Omental fat pad (tissue), 4 donors: Measurements from ENCODE around the gene UBL7. TPM values are rescaled to one million over a fixed set of nuclear protein-coding genes. Genes with fewer than 3 reads are reported as not detected.

Experiments
- ATAC-seq: fragments of 150-250 bp; one replicate; pipeline ENCODE4 v1.9.1; 2016; ENCODE audit warnings: mild to moderate bottlenecking, moderate library complexity; ENCODE audit not compliant: low FRiP score
- DNase-seq: peaks from one replicate; pipeline ENCODE4 v3.0.0-alpha.2; 2019; ENCODE audit warnings: low spot score
- small RNA-seq: library from RNA; depleted of rRNA; stranded (forward); fragments of <200 nt; gene quantifications from one replicate; pipeline ENCODE3, GENCODE V24; 2016
- total RNA-seq, 4 donors: library from RNA; depleted of rRNA; stranded (reverse); fragments of >200 nt; gene quantifications; one replicate each; pipeline ENCODE4 v1.1.0, GENCODE V29; 2016
- TF ChIP-seq, protein P1 (sequence below), 3 donors: fragments of 450-650 bp; IDR thresholded peaks; one replicate each; pipeline ENCODE4 v1.5.1; 2016 to 2017; ENCODE audit warnings: antibody characterized with exemption in 3 of 3, mild to moderate bottlenecking in 3 of 3, moderate library complexity in 2 of 3

UBL7 gene
- total RNA-seq, 4 donors from 2014 or later = 28.0 to 39.2 (median 34.8) TPM

DNA sequence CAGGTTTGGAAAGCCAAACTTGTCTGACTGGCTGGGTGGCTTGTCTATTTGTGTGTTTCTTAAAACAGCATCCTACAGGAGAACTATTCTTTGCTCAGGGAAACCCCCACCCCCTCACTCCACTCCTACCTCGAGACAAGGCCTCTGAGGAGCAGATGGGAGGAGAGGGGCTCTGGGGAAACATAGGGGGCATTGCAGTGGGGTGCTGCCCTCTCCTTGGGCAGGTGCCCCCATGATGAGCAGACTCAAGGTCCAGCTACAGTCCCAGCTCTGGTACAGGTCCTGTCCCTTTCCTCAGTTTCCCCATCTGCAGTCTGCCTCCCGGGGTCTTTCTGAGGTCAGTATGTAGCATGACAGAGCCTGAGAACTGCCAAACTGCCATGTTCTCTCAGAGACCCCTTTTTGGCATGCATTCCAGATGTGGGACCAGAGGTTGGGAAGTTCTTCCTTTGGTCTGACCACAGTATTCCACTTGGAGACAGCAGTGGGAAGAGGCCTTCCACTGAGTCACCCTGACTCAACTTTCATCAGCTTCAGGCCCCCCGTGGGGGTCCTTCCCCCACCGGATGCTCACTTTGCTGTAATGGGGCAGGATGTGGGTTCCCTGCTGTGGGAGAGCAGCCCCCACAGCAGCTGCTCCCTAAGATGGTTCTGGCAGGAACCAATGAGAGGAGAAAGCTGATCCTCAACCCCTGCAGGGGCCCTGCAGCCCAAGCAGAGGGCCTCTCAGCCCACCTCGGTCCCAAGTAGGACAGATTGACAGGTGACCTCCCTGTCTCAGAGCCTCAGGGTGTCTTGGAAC, 61.2 kb downstream of the UBL7 start:
- no peak for DNase-seq
- TF ChIP-seq, protein P1, sequence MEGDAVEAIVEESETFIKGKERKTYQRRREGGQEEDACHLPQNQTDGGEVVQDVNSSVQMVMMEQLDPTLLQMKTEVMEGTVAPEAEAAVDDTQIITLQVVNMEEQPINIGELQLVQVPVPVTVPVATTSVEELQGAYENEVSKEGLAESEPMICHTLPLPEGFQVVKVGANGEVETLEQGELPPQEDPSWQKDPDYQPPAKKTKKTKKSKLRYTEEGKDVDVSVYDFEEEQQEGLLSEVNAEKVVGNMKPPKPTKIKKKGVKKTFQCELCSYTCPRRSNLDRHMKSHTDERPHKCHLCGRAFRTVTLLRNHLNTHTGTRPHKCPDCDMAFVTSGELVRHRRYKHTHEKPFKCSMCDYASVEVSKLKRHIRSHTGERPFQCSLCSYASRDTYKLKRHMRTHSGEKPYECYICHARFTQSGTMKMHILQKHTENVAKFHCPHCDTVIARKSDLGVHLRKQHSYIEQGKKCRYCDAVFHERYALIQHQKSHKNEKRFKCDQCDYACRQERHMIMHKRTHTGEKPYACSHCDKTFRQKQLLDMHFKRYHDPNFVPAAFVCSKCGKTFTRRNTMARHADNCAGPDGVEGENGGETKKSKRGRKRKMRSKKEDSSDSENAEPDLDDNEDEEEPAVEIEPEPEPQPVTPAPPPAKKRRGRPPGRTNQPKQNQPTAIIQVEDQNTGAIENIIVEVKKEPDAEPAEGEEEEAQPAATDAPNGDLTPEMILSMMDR (IDR thresholded peaks at IDR 0.05) = no peak
- no peak for ATAC-seq

GRCh38 chr15:74399100-74399499, 61.9 kb downstream of the UBL7 start:
- TF ChIP-seq, protein P1 (IDR thresholded peaks at IDR 0.05) = no peak
- ATAC-seq (no peak), DNase-seq (no peak)

DNA sequence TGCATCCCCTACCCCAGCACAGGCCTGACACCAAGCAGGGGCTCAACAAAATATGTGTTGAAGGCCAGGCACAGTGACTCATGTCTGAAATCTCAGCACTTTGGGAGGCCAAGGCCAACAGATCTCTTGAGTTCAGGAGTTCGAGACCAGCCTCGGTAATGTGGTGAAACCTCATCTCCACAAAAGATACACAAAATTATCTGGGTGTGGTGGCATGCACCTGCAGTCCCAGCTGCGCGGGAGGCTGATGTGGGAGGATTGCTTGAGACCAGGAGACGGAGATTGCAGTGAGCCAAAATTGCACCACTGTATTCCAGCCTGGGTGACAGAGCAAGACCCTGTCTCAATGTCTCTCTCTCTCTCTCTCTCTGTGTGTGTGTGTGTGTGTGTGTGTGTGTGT, 62.8 kb downstream of the UBL7 start:
- no peak for DNase-seq
- TF ChIP-seq, protein P1 (IDR thresholded peaks at IDR 0.05) = no peak
- no peak for ATAC-seq

- DNase-seq (no peak), ATAC-seq (no peak)
- TF ChIP-seq, protein P1 (IDR thresholded peaks at IDR 0.05) = no peak
These were observed 63.5 kb downstream of the UBL7 start for GRCh38 chr15:74397239-74398068.

DNA sequence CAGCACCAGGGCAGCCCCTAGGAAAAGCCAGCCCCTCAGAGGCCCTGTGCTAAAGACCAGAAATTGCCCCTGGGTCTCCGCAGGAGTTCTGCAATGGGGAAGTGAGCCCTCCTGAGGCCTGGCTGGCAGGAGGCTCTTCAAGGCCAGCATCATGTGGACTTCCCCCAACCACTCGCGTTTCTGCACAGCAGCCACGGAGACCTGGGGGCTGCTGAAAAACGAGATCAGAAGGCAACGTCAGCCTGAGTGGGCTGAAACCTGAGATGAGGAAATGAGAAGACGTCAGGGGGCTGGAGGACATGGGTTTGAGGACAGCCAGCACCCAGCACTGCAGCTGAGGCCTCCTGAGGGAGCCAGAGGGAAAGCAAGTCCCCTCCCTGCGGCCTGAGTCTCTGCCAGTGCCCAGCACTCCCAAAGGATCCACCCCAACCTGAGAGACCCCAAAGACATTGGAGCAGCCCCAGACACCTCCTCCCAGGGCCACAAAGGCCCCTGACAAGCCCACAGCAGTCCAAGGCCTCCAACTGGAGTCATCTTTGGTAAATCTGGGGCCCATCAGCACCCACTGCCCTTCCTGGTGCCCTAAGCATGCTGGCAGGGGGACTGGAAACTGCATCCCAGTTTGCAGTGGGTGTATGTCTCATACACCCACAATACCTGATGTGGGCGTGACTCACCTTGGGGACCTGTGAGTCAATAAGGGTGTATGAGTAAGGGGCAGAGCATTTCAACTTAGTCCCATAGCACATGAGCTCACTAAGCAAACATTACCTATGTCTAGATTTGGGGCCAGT, 64.3 kb downstream of the UBL7 start:
- TF ChIP-seq, protein P1 (IDR thresholded peaks at IDR 0.05) = no peak
- ATAC-seq (no peak), DNase-seq (no peak)

DNA sequence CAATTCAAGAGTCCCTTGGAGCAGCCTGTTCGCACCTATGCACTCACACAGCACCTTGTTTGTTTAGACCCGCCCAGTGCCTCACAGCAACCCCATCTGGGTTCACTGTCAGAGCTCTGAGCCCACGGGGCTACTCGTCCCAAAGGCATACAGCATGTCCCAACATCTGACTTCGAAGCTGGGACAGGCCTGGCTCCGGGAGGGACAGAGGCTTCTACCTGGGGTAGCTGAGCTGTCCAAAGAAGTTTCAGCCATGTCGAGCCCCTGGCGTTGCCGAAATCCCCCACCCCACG, 64.9 kb downstream of the UBL7 start:
- no peak for ATAC-seq
- TF ChIP-seq, protein P1 (IDR thresholded peaks at IDR 0.05) = no peak
- DNase-seq = no peak

Small RNA genes within 50 kb of the gene (small RNA-seq; reads per million reads assigned to genes)
- gene MIR6881 (not detected), gene RF00591 (not detected)

Other genes with a start within 250 kb of the UBL7 start
- gene CCDC33, start 224.8 kb downstream of the UBL7 start, total RNA-seq = not detected
- gene CYP11A1, start 93.5 kb downstream of the UBL7 start, total RNA-seq = 1 to 10 TPM; 1.3 to 4.8 (median 1.4) TPM
- 1 to 10 TPM; 1.2 to 7.6 (median 3.4) TPM for gene SEMA7A, start 27.2 kb downstream of the UBL7 start, total RNA-seq
- 10 to 100 TPM in 1 of 4 donors, 1 to 10 TPM in 3; 2.2 to 16.9 (median 4.3) TPM for gene ARID3B, start 80.1 kb upstream of the UBL7 start, total RNA-seq
- 100 to 1,000 TPM in 2 of 4 donors, 10 to 100 TPM in 2; 83.8 to 153 (median 103) TPM for gene CLK3, start 154.7 kb upstream of the UBL7 start, total RNA-seq
- gene EDC3, start 234.9 kb upstream of the UBL7 start, total RNA-seq = 10 to 100 TPM; 12.7 to 22.7 (median 15.2) TPM